ENCODE data around the gene RABIF. TPM values are rescaled to one million over a fixed set of nuclear protein-coding genes. Genes with fewer than 3 reads are reported as not detected.

Gene RABIF
- total and polyA plus RNA-seq, 12 donors = 3.1 to 10.6 (median 6.6) TPM

- Histone ChIP-seq H3K36me3 (replicated peaks in 1 of 2) (no peaks in the 10 kb centered on the region), H3K9me3 (replicated peaks in 1 of 3) (no peaks in the 10 kb centered on the region), H3K4me1 (replicated peaks in 1 of 2) (peaks cover 0 to 7% of the 10 kb centered on the region in 2 donors), H3K4me3 (no peak overlapping the region), H3K27ac (no peak overlapping the region), H3K27me3 (no peaks in the 10 kb centered on the region)
- intact Hi-C loops (cut with DNase I) = no loop called here
- DNase-seq = no peak
- TF ChIP-seq POLR2A (IDR thresholded peaks at IDR 0.05) (no peak), CTCF (IDR thresholded peaks at IDR 0.05) (no peak)
- 64 to 73% (median 68%) methylated on average over 4 of the region's 4 CpGs for WGBS, 4 donors
Measured at GRCh38 chr1:202857136-202857610, 31.8 kb downstream of the RABIF start.

GRCh38 chr1:202856014-202856413 lies 32.9 kb downstream of the RABIF start:
- intact Hi-C loops (cut with DNase I) = no loop called here
- H3K36me3 ChIP-seq (replicated peaks in 1 of 2) = no peaks in the 10 kb centered on the region
- H3K9me3 ChIP-seq (replicated peaks in 1 of 3) = no peaks in the 10 kb centered on the region
- no peaks in the 10 kb centered on the region for H3K27me3 ChIP-seq
- no peak for DNase-seq
- no peak for TF ChIP-seq POLR2A (IDR thresholded peaks at IDR 0.05)
- no peak for TF ChIP-seq CTCF (IDR thresholded peaks at IDR 0.05)
- 83 to 100% (median 94%) methylated on average over 2 of the region's 2 CpGs for WGBS, 4 donors
- peaks cover 0 to 7% of the 10 kb centered on the region in 2 donors for H3K4me1 ChIP-seq (replicated peaks in 1 of 2)
- H3K4me3 ChIP-seq = no peak overlapping the region
- H3K27ac ChIP-seq = no peak overlapping the region

- intact Hi-C loops (cut with DNase I) = no loop called here
- 89 to 96% (median 92%) methylated on average over 7 to 8 of the region's 8 CpGs for WGBS, 4 donors
- no peak overlapping the region for H3K27ac ChIP-seq
- peaks cover 0 to 7% of the 10 kb centered on the region in 2 donors for H3K4me1 ChIP-seq (replicated peaks in 1 of 2)
- DNase-seq = no peak
- TF ChIP-seq POLR2A (IDR thresholded peaks at IDR 0.05) (no peak), CTCF (IDR thresholded peaks at IDR 0.05) (no peak)
- H3K4me3 ChIP-seq = no peak overlapping the region
- H3K9me3 ChIP-seq (replicated peaks in 1 of 3) = no peaks in the 10 kb centered on the region
- H3K27me3 ChIP-seq = no peaks in the 10 kb centered on the region
- H3K36me3 ChIP-seq (replicated peaks in 1 of 2) = no peaks in the 10 kb centered on the region
Measured at GRCh38 chr1:202854787-202855186, 34.2 kb downstream of the RABIF start.

GRCh38 chr1:202852163-202852904 lies 36.6 kb downstream of the RABIF start:
- peak; percentile 13 to 48 (median 46) for TF ChIP-seq CTCF (IDR thresholded peaks at IDR 0.05)
- TF ChIP-seq POLR2A (IDR thresholded peaks at IDR 0.05) = no peak
- peak in 6 of 7 donors; percentile 37 to 66 (median 52) for DNase-seq
- Histone ChIP-seq H3K27me3 (no peaks in the 10 kb centered on the region), H3K36me3 (replicated peaks in 1 of 2) (no peaks in the 10 kb centered on the region), H3K4me1 (replicated peaks in 1 of 2) (no peaks in the 10 kb centered on the region), H3K9me3 (replicated peaks in 1 of 3) (no peaks in the 10 kb centered on the region), H3K27ac (no peak overlapping the region), H3K4me3 (no peak overlapping the region)
- intact Hi-C loops (cut with DNase I) = no loop called here
- WGBS, 4 donors = 60 to 71% (median 64%) methylated on average over 14 to 15 of the region's 15 CpGs

Measured in adrenal gland (tissue), 12 donors.